SK-N-SH (cell line): ENCODE data around the gene SPTBN1. TPM values are rescaled to one million over a fixed set of nuclear protein-coding genes. Genes with fewer than 3 reads are reported as not detected.

Experiments
- CTCF ChIA-PET: fragments of 300-600, 350-600 bp; formaldehyde crosslinking; extraction: SDS; loops from one replicate; lab custom pipeline; 2021; lab: Yijun Ruan, JAX
- POLR2A ChIA-PET: fragments of 350-600 bp; sonication (Branson Sonifier 250); formaldehyde crosslinking; extraction: SDS; loops from one replicate; lab custom pipeline; 2020; ENCODE audit warnings: antibody characterized with exemption, inconsistent platforms; lab: Yijun Ruan, JAX
- DNase-seq: peaks from one replicate; pipeline ENCODE4 v3.0.0; 2012
- H2AFZ ChIP-seq: fragments of 200-600 bp; sonication (generic); 2 replicates; pipeline ENCODE4 v1.8.1; 2016; ENCODE audit warnings: antibody characterized with exemption, mild to moderate bottlenecking, low read depth
- H3F3A ChIP-seq: fragments of 200-600 bp; sonication (generic); replicated peaks from 2 replicates; pipeline ENCODE3; 2016; ENCODE audit warnings: antibody characterized with exemption, mild to moderate bottlenecking; ENCODE audit not compliant: insufficient read depth
- H3K27ac ChIP-seq, 2 experiments: fragments of 200-500 bp in 1 of 2; fragments of 200-600 bp in 1 of 2; sonication (Bioruptor generic) in 1 of 2; sonication (generic), shearing (Covaris generic) in 1 of 2; 2 replicates each; pipeline versions ENCODE4 v1.5.1 to v1.6.1; 2014 to 2016; ENCODE audit warnings: low read depth in 2 of 2, inconsistent platforms in 1 of 2, low read length in 1 of 2, mild to moderate bottlenecking in 1 of 2, mixed read lengths in 1 of 2
- H3K27me3 ChIP-seq: fragments of 200-600 bp; sonication (generic), shearing (Covaris generic); 2 replicates; pipeline ENCODE4 v1.6.1; 2016; ENCODE audit warnings: mixed run types; ENCODE audit not compliant: insufficient read depth
- H3K36me3 ChIP-seq, 2 experiments: fragments of 200-500 bp in 1 of 2; fragments of 200-600 bp in 1 of 2; sonication (Bioruptor generic) in 1 of 2; sonication (generic) in 1 of 2; replicated peaks in 1 of 2; 2 replicates each; pipeline versions ENCODE3 to v1.5.1; 2014 to 2016; ENCODE audit warnings: low read length in 1 of 2, mild to moderate bottlenecking in 1 of 2; ENCODE audit not compliant: insufficient read depth in 2 of 2, control insufficient read depth in 1 of 2
- H3K4me1 ChIP-seq, 2 experiments: fragments of 200-500 bp in 1 of 2; fragments of 200-600 bp in 1 of 2; sonication (Bioruptor generic) in 1 of 2; sonication (generic), shearing (Covaris generic) in 1 of 2; 2 replicates each; pipeline versions ENCODE4 v1.5.1 to v1.6.1; 2014 to 2016; ENCODE audit warnings: low read depth in 1 of 2, low read length in 1 of 2, mixed run types in 1 of 2; ENCODE audit not compliant: insufficient read depth in 2 of 2, control insufficient read depth in 1 of 2
- H3K4me2 ChIP-seq: fragments of 200-600 bp; sonication (generic), shearing (Covaris generic); 2 replicates; pipeline ENCODE4 v1.6.1; 2017; ENCODE audit warnings: mixed run types
- H3K4me3 ChIP-seq, 2 experiments: fragments of 200-500 bp in 1 of 2; fragments of 200-600 bp in 1 of 2; sonication (Bioruptor generic) in 1 of 2; sonication (generic), shearing (Covaris generic) in 1 of 2; 2 replicates each; pipeline versions ENCODE4 v1.5.1 to v1.8.1; 2014 to 2016; ENCODE audit warnings: low read depth in 2 of 2, inconsistent platforms in 1 of 2, low read length in 1 of 2, mild to moderate bottlenecking in 1 of 2, mixed read lengths in 1 of 2, moderate library complexity in 1 of 2
- H3K79me2 ChIP-seq: fragments of 200-600 bp; sonication (generic); 2 replicates; pipeline ENCODE4 v1.8.1; 2017; ENCODE audit warnings: mild to moderate bottlenecking; ENCODE audit not compliant: insufficient read depth
- H3K9ac ChIP-seq: fragments of 200-600 bp; sonication (generic); 2 replicates; pipeline ENCODE4 v1.6.1; 2017; ENCODE audit warnings: mixed run types
- H3K9me2 ChIP-seq: fragments of 200-600 bp; sonication (generic); 2 replicates; pipeline ENCODE4 v1.6.1; 2017; ENCODE audit warnings: mixed run types
- H3K9me3 ChIP-seq: fragments of 200-600 bp; sonication (generic); 2 replicates; pipeline ENCODE4 v1.6.1; 2017; ENCODE audit warnings: mixed run types, mild to moderate bottlenecking, moderate library complexity
- H4K20me1 ChIP-seq: fragments of 200-600 bp; sonication (generic); 2 replicates; pipeline ENCODE4 v1.6.1; 2017; ENCODE audit warnings: mild to moderate bottlenecking, mixed run types; ENCODE audit not compliant: insufficient read depth
- EZH2phosphoT487 ChIP-seq: fragments of 200-600 bp; sonication (generic); IDR thresholded peaks from 2 replicates; pipeline ENCODE4 v1.6.1; 2017; ENCODE audit warnings: low read depth, mixed run types, mild to moderate bottlenecking, antibody characterized with exemption, moderate library complexity, borderline replicate concordance
- FOXM1 ChIP-seq: IDR thresholded peaks from 2 replicates; pipeline ENCODE4 v1.4.0; 2012; ENCODE audit warnings: low read depth, mild to moderate bottlenecking
- MXI1 ChIP-seq: IDR thresholded peaks from 2 replicates; pipeline ENCODE4 v1.6.1; 2012; ENCODE audit warnings: mild to moderate bottlenecking, low read depth, low read length, improper control_type of control experiment
- POLR2AphosphoS5 ChIP-seq: IDR thresholded peaks from 2 replicates; pipeline ENCODE4 v1.6.1; 2012; ENCODE audit warnings: low read depth, low read length
- SIN3A ChIP-seq: IDR thresholded peaks from 2 replicates; pipeline ENCODE4 v1.6.1; 2012; ENCODE audit warnings: low read depth, mild to moderate bottlenecking, low read length, moderate library complexity, borderline replicate concordance
- TAF1 ChIP-seq: IDR thresholded peaks from 2 replicates; pipeline ENCODE4 v1.6.1; 2012; ENCODE audit warnings: low read depth, mild to moderate bottlenecking, low read length, moderate library complexity, borderline replicate concordance
- YY1 ChIP-seq: IDR thresholded peaks from 2 replicates; pipeline ENCODE4 v1.4.0; 2012; ENCODE audit warnings: low read depth, mild to moderate bottlenecking
- WGBS: methylation state at CpG from one replicate; pipeline ENCODE4 v1.1.6; 2017; ENCODE audit warnings: low lambda C conversion rate; 5-methylcytosine and 5-hydroxymethylcytosine counted together
- polyA plus RNA-seq, 3 experiments: library from polyadenylated mRNA; depleted of rRNA; stranded (reverse); fragments of >200 nt; gene quantifications; 2 replicates each; pipeline ENCODE4 v1.2.3, GENCODE V29; 2012
- TF ChIP-seq, protein P1 (sequence below): fragments of 200-600 bp; sonication (generic); IDR thresholded peaks from 2 replicates; pipeline ENCODE4 v1.6.1; 2017; ENCODE audit warnings: antibody characterized with exemption, mild to moderate bottlenecking, moderate library complexity
- TF ChIP-seq, protein P2 (sequence below): IDR thresholded peaks from 2 replicates; pipeline ENCODE4 v1.4.0; 2012; ENCODE audit warnings: low read depth, borderline replicate concordance
- TF ChIP-seq, protein P3 (sequence below): IDR thresholded peaks from 2 replicates; pipeline ENCODE4 v1.6.1; 2012; ENCODE audit warnings: mild to moderate bottlenecking, low read depth, low read length, moderate library complexity

The SPTBN1 gene
- polyA plus RNA-seq, 1 of the 3 experiments (the other 2 are of a cell fraction): 29.1 TPM

DNA sequence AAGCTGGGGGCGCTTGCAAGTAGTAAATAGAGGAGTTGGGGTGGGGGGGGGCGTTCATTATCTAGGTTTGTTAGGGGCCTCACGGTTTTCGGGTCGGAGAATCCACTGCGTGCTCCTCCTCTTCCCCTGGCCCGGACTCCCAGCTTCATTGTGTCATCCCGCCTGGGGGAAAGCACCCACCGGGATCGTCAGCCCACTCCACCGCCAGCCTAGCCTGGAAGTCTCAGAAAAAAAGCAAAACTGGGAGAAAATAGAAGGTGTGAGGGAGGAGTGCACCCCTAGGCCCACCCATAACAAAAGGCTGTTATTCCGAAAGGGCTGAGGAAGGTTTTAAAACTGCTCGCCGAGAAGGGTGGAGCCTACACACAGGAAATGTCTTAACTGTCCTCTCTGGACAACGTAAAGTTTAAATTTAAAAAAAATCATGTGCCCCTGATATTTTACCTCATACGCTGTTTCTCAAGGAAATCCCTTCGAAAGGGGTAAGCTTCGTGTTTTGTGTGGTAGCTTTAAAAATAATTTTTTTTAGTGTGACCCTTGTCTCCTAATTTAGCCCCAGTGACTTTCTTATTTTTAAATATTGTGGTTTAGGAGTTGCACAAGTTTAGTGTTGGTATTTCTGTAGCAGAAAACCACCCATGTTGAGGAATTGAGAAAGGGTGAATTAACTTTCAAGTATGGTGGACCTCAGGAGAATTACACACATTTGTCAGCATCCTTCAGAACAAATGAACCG, 104.2 kb downstream of the SPTBN1 start:
- peaks cover 84% of the 10 kb centered on the region for H3K79me2 ChIP-seq
- H3K4me1 ChIP-seq: peaks cover 15 to 29% of the 10 kb centered on the region in 2 experiments
- DNase-seq: peak; percentile 57
- TF ChIP-seq FOXM1 (peak; percentile 94), SIN3A (0 out of 2 replicates have a peak, but pooled peaks have one; percentile 26), MXI1 (no peak), EZH2phosphoT487 (no peak), YY1 (no peak), POLR2AphosphoS5 (peak; percentile 40; the same call in 1 of the 2 replicates), TAF1 (no peak)
- TF ChIP-seq, protein P1, sequence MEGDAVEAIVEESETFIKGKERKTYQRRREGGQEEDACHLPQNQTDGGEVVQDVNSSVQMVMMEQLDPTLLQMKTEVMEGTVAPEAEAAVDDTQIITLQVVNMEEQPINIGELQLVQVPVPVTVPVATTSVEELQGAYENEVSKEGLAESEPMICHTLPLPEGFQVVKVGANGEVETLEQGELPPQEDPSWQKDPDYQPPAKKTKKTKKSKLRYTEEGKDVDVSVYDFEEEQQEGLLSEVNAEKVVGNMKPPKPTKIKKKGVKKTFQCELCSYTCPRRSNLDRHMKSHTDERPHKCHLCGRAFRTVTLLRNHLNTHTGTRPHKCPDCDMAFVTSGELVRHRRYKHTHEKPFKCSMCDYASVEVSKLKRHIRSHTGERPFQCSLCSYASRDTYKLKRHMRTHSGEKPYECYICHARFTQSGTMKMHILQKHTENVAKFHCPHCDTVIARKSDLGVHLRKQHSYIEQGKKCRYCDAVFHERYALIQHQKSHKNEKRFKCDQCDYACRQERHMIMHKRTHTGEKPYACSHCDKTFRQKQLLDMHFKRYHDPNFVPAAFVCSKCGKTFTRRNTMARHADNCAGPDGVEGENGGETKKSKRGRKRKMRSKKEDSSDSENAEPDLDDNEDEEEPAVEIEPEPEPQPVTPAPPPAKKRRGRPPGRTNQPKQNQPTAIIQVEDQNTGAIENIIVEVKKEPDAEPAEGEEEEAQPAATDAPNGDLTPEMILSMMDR: peak; percentile 14; the same call in 1 of the 2 replicates
- TF ChIP-seq, protein P2, sequence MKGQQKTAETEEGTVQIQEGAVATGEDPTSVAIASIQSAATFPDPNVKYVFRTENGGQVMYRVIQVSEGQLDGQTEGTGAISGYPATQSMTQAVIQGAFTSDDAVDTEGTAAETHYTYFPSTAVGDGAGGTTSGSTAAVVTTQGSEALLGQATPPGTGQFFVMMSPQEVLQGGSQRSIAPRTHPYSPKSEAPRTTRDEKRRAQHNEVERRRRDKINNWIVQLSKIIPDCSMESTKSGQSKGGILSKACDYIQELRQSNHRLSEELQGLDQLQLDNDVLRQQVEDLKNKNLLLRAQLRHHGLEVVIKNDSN: 0 out of 2 replicates have a peak, but pooled peaks have one; percentile 29
- TF ChIP-seq, protein P3, sequence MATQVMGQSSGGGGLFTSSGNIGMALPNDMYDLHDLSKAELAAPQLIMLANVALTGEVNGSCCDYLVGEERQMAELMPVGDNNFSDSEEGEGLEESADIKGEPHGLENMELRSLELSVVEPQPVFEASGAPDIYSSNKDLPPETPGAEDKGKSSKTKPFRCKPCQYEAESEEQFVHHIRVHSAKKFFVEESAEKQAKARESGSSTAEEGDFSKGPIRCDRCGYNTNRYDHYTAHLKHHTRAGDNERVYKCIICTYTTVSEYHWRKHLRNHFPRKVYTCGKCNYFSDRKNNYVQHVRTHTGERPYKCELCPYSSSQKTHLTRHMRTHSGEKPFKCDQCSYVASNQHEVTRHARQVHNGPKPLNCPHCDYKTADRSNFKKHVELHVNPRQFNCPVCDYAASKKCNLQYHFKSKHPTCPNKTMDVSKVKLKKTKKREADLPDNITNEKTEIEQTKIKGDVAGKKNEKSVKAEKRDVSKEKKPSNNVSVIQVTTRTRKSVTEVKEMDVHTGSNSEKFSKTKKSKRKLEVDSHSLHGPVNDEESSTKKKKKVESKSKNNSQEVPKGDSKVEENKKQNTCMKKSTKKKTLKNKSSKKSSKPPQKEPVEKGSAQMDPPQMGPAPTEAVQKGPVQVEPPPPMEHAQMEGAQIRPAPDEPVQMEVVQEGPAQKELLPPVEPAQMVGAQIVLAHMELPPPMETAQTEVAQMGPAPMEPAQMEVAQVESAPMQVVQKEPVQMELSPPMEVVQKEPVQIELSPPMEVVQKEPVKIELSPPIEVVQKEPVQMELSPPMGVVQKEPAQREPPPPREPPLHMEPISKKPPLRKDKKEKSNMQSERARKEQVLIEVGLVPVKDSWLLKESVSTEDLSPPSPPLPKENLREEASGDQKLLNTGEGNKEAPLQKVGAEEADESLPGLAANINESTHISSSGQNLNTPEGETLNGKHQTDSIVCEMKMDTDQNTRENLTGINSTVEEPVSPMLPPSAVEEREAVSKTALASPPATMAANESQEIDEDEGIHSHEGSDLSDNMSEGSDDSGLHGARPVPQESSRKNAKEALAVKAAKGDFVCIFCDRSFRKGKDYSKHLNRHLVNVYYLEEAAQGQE: no peak
- 5% methylated on average over 19 of the region's 19 CpGs for WGBS
- CTCF ChIA-PET: interaction anchor here (0.9 to 2.7 kb wide), 3 partner anchors 30 to 453 kb away, joined by 3 to 11 read pairs (median 3); no protein-coding TSS in a partner anchor
- H3F3A ChIP-seq: peaks cover 34% of the 10 kb centered on the region
- H3K9ac ChIP-seq: peak overlapping the region; percentile 79
- no peaks in the 10 kb centered on the region for H3K9me3 ChIP-seq
- H4K20me1 ChIP-seq: 0 out of 2 replicates have a peak, but pooled peaks cover 6% of the 10 kb centered on the region
- H3K36me3 ChIP-seq: no peaks in the 10 kb centered on the region
- POLR2A ChIA-PET: interaction anchor here (0.7 to 1.8 kb wide), 2 partner anchors 10 to 11 kb away, joined by 3 to 7 read pairs; no protein-coding TSS in a partner anchor
- H3K4me3 ChIP-seq: peak overlapping the region; percentile 68 to 73
- H3K27me3 ChIP-seq: no peaks in the 10 kb centered on the region
- no peaks in the 10 kb centered on the region for H3K9me2 ChIP-seq
- peak overlapping the region; percentile 75; the same call in 1 of the 2 replicates for H2AFZ ChIP-seq
- peak overlapping the region; percentile 94 to 95 for H3K27ac ChIP-seq
- peak overlapping the region; percentile 84 for H3K4me2 ChIP-seq
